Measurements from ENCODE around the gene PLCZ1.

DNA sequence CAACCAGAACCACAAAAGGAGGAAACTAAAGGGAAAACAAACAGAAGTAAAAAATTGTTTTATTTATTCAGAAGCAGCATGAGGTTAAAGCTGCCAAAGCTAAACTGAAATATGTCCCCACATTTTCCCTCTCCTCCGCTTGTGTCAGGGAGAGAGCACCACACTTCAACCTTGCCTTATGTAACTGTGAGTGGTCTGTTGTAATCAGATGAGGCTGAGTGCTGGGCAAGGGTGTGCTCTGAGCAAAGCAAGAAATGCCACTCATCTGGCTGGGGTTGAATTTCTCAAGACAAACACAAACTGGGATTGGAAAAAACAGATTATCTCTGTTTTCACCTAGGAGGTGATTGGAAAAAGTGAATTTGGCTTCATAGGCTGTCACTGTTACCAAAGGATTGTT lies 12.3 kb upstream of the PLCZ1 start:
- no peak for TF ChIP-seq EZH2 (IDR thresholded peaks at IDR 0.05; ENCODE audit: insufficient read depth, low read length)
- TF ChIP-seq, protein P1, sequence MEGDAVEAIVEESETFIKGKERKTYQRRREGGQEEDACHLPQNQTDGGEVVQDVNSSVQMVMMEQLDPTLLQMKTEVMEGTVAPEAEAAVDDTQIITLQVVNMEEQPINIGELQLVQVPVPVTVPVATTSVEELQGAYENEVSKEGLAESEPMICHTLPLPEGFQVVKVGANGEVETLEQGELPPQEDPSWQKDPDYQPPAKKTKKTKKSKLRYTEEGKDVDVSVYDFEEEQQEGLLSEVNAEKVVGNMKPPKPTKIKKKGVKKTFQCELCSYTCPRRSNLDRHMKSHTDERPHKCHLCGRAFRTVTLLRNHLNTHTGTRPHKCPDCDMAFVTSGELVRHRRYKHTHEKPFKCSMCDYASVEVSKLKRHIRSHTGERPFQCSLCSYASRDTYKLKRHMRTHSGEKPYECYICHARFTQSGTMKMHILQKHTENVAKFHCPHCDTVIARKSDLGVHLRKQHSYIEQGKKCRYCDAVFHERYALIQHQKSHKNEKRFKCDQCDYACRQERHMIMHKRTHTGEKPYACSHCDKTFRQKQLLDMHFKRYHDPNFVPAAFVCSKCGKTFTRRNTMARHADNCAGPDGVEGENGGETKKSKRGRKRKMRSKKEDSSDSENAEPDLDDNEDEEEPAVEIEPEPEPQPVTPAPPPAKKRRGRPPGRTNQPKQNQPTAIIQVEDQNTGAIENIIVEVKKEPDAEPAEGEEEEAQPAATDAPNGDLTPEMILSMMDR (IDR thresholded peaks at IDR 0.05; ENCODE audit: insufficient read depth, low read depth, low read length), result no peak
